ENCODE measurements around the gene OSBPL3. TPM values are rescaled to one million over a fixed set of nuclear protein-coding genes. Genes with fewer than 3 reads are reported as not detected.

OSBPL3 gene
- total RNA-seq, 1 experiment from 2014 or later, result 11.6 TPM

DNA sequence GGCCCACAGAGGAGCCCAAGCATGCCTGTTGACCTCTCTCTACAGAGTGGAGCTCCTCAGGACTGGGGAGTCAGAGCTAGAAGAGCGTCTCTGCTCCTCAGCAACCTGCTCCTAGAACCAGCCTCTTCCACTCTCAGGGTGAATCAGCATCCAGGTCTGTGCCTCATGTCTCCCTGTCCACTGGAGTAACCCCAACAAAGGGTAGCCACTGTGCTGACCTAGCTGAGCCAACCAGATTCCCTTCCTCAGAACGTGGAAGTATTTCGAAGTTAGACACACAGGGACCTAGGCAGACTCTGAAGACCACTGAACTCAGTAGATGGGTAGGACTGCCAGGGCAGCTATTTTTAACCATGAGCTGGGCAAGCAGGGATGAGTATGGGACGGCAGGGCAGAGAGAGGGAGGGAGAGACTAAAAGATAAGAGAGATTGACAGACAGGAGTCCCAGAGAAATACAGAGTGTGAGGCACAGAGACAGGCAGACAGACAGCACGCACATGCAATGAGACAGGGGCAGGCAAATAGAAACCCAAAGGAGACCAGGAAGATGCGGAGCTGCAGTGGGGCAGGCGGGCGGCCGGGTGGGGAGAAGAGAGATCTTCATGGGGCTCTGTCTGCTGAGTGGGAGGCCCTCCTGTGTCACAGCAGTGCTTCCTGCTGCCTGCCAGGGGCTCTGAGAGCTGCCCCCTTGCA lies 56.7 kb downstream of the OSBPL3 start:
- Histone ChIP-seq H2AFZ (ENCODE audit: low read length) (no peak overlapping the region), H3F3A (ENCODE audit: low read length, unreplicated experiment) (no peaks in the 10 kb centered on the region), H3K27me3 (ENCODE audit: low read length) (no peaks in the 10 kb centered on the region), H3K4me1 (ENCODE audit: insufficient read depth, low read length) (peaks cover 49% of the 10 kb centered on the region), H3K9me2 (replicated peaks; ENCODE audit: low read length) (no peaks in the 10 kb centered on the region), H3K27ac (ENCODE audit: low read length) (peak overlapping the region; percentile 80), H3K79me2 (ENCODE audit: low read length) (peaks cover 53% of the 10 kb centered on the region), H4K20me1 (ENCODE audit: low read length) (0 out of 2 replicates have a peak, but pooled peaks cover 4% of the 10 kb centered on the region), H3K36me3 (ENCODE audit: low read depth, low read length) (no peaks in the 10 kb centered on the region), H3K4me3 (ENCODE audit: low read length) (no peak overlapping the region), H3K9ac (ENCODE audit: low read length) (no peak overlapping the region), H3K9me3 (ENCODE audit: low read length) (no peaks in the 10 kb centered on the region), H3K4me2 (ENCODE audit: low read length) (peak overlapping the region; percentile 78; the same call in 1 of the 2 replicates)
- POLR2A ChIA-PET (ENCODE audit: unreplicated experiment), result no interaction called here
- intact Hi-C loops (cut with micrococcal nuclease), result loop anchor here (5.0 kb wide), 1 partner anchor 49 kb away; no protein-coding TSS in a partner anchor
- DNase-seq, result no peak
- TF ChIP-seq EZH2phosphoT487 (IDR thresholded peaks at IDR 0.05; ENCODE audit: borderline replicate concordance, low read length) (no peak), EZH2 (IDR thresholded peaks at IDR 0.05; ENCODE audit: low read length, unreplicated experiment) (no peak)
- TF ChIP-seq, protein P1, sequence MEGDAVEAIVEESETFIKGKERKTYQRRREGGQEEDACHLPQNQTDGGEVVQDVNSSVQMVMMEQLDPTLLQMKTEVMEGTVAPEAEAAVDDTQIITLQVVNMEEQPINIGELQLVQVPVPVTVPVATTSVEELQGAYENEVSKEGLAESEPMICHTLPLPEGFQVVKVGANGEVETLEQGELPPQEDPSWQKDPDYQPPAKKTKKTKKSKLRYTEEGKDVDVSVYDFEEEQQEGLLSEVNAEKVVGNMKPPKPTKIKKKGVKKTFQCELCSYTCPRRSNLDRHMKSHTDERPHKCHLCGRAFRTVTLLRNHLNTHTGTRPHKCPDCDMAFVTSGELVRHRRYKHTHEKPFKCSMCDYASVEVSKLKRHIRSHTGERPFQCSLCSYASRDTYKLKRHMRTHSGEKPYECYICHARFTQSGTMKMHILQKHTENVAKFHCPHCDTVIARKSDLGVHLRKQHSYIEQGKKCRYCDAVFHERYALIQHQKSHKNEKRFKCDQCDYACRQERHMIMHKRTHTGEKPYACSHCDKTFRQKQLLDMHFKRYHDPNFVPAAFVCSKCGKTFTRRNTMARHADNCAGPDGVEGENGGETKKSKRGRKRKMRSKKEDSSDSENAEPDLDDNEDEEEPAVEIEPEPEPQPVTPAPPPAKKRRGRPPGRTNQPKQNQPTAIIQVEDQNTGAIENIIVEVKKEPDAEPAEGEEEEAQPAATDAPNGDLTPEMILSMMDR (conservative IDR thresholded peaks at IDR 0.05; ENCODE audit: low read depth, low read length), result no peak
- CTCF ChIA-PET, result no interaction called here
- no TSS peak for BruUV-seq (replicated peaks)
- peak; percentile 4; the same call in 1 of the 2 replicates for ATAC-seq

DNA sequence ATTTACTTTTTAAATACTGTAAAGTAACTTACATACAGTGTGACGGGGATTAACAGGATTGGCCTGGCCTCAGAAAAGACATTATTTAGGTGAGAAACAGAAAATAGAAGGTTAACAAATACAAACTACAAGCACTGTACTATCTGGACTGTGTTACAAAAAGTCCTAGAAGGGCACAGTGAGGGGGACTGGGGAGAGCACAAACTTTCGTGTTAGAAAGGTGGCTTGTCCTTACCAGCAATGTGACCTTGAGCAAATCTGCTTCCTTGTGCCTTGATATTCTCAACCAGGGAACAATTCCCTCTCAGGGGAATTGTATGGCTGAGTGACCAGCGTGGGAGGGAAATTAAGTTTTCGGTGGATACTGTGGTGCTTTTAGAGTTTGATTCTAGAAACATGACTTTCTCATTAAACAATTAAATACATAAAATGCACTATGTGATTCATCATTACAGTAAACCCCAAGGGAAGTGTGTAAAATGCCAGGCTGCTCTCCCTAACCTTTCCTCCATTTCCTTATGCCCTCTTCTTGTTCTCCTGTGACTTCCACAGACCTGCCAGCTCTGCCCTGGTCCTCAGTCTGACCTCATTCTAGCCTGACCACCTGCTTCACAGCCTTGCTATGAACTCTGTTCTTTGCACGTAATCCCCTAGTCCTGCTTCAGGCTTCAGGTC lies 57.7 kb downstream of the OSBPL3 start:
- H4K20me1 ChIP-seq (ENCODE audit: low read length), result no peaks in the 10 kb centered on the region
- TSS peak; percentile 31 for BruUV-seq (replicated peaks)
- H3K27ac ChIP-seq (ENCODE audit: low read length), result peak overlapping the region; percentile 80
- H3K4me1 ChIP-seq (ENCODE audit: insufficient read depth, low read length), result peaks cover 43% of the 10 kb centered on the region
- TF ChIP-seq EZH2 (IDR thresholded peaks at IDR 0.05; ENCODE audit: low read length, unreplicated experiment) (no peak), EZH2phosphoT487 (IDR thresholded peaks at IDR 0.05; ENCODE audit: borderline replicate concordance, low read length) (no peak)
- TF ChIP-seq, protein P1 (conservative IDR thresholded peaks at IDR 0.05; ENCODE audit: low read depth, low read length), result no peak
- ChIA-PET CTCF (no interaction called here), POLR2A (ENCODE audit: unreplicated experiment) (no interaction called here)
- no peaks in the 10 kb centered on the region for H3K36me3 ChIP-seq (ENCODE audit: low read depth, low read length)
- H3K4me2 ChIP-seq (ENCODE audit: low read length), result peak overlapping the region; percentile 78
- no peaks in the 10 kb centered on the region for H3K9me3 ChIP-seq (ENCODE audit: low read length)
- H3K27me3 ChIP-seq (ENCODE audit: low read length), result no peaks in the 10 kb centered on the region
- no peaks in the 10 kb centered on the region for H3K9me2 ChIP-seq (replicated peaks; ENCODE audit: low read length)
- H3K79me2 ChIP-seq (ENCODE audit: low read length), result peaks cover 62% of the 10 kb centered on the region
- intact Hi-C loops (cut with micrococcal nuclease), result loop anchor here (1.0 to 5.0 kb wide), 2 partner anchors 50 to 101 kb away; no protein-coding TSS in a partner anchor
- DNase-seq (peak; percentile 57), ATAC-seq (peak; percentile 81)
- H2AFZ ChIP-seq (ENCODE audit: low read length), result no peak overlapping the region
- no peaks in the 10 kb centered on the region for H3F3A ChIP-seq (ENCODE audit: low read length, unreplicated experiment)
- peak overlapping the region; percentile 30; the same call in 1 of the 2 replicates for H3K4me3 ChIP-seq (ENCODE audit: low read length)
- H3K9ac ChIP-seq (ENCODE audit: low read length), result peak overlapping the region; percentile 24; the same call in 1 of the 2 replicates
